Measurements from ENCODE around the gene PRSS57. TPM values are rescaled to one million over a fixed set of nuclear protein-coding genes. Genes with fewer than 3 reads are reported as not detected.
"Not testable (repeated sequence)": the region's sequence is repeated elsewhere in the genome, so short reads cannot be mapped to it uniquely, and the experiment has no call there.

The PRSS57 gene
- total RNA-seq, 1 experiment from 2014 or later = not detected

DNA sequence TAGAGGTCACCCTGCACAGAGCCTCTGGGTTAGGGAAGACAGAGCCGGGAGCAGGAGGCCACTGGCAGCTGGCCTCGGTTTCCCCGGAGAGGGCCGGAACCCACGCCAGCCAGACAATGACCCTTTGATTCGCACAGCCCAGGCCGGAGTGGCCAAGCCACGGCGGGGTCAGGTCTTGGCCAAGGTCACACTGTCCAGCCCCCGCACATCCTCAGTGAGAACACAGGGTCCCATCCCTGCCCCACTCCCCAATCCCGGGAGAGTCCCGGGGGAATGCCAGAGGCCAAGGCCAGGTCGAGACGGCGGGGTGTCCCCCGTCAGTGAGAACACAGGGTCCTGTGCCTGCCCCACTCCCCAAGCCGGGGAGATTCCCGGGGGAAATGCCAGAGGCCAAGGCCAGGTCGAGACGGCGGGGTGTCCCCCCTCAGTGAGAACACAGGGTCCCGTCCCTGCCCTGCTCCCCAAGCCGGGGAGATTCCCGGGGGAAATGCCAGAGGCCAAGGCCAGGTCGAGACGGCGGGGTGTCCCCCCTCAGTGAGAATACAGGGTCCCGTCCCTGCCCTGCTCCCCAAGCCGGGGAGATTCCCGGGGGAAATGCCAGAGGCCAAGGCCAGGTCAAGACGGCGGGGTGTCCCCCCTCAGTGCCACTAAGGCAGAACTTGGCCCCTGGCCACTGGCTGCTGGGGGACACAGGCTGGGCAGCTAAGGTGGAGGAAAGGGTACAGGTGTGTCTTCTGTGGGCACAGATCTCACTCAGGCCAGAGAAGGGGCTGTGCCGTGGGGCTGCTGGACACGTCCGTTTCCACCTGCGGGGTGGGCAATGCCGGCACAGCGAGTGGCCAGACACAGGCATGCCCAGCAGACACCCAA lies 20.7 kb downstream of the PRSS57 start:
- no peak for DNase-seq (ENCODE audit: low spot score)

DNA sequence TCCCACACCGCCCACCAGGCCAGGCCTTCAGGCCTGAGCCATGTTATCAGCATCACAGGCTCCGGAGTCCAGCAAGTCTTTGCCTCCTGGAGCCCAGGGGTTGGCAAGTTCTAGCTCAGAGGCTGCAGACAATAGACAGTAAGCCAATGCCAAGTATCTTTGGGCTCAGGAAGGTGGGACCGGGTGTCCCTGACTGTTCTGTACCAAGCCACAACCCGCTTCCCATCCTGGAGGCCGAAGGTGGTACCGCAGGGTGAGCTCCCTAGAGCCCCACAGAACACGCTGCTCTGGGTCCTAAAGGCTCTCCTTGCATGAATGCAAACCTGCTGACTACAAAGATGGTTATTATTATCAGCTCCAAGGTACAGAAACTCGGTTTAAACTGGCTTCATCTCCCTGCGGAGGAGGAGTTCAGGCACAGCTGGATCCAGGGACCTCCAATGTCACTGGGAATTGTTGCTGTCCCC lies 24.6 kb downstream of the PRSS57 start:
- DNase-seq (ENCODE audit: low spot score) = no peak

DNA sequence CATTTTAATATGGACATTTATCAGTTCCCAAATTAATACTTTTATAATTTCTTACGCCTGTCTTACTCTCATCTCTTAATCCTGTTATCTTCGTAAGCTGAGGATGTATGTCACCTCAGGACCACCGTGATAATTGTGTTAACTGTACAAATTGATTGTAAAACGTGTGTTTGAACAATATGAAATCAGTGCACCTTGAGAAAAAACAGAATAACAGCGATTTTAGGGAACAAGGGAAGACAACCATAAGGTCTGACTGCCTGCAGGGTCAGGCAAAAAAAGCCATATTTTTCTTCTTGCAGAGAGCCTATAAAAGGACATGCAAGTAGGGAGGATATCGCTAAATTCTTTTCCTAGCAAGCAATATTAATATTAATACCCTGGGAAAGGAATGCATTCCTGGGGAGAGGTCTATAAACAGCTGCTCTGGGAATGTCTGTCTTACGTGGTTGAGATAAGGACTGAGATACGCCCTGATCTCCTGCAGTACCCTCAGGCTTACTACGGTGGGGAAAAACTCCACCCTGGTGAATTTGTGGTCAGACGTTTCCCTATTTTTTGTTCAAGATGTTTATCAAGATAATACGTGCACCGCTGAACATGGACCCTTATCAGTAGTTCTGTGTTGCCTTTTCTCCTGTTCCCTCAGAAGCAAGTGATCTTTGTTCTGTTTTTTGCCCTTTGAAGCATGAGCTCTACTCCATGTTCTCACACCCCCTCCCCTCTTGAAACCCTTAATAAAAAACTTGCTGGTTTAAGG lies 26.4 kb downstream of the PRSS57 start:
- DNase-seq (ENCODE audit: low spot score) = not testable (repeated sequence)

DNA sequence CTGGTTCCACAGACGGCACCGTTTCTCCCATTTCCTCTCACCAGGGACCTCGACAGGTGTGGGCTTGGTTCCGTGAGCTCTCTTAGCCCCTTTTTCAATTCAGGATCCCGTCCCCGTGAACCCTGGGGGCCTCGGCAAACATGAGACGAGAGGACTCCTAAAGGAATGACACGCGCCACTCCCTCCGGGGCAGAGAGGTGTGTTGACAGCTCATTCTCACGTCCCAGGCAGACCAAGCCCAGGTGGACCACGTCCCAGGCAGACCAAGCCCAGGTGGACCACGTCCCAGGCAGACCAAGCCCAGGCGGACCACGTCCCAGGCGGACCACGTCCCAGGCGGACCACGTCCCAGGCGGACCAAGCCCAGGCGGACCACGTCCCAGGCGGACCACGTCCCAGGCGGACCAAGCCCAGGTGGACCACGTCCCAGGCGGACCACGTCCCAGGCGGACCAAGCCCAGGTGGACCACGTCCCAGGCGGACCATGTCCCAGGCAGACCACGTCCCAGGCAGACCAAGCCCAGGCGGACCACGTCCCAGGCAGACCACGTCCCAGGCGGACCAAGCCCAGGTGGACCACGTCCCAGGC lies 28.2 kb downstream of the PRSS57 start:
- not testable (repeated sequence) for DNase-seq (ENCODE audit: low spot score)

DNA sequence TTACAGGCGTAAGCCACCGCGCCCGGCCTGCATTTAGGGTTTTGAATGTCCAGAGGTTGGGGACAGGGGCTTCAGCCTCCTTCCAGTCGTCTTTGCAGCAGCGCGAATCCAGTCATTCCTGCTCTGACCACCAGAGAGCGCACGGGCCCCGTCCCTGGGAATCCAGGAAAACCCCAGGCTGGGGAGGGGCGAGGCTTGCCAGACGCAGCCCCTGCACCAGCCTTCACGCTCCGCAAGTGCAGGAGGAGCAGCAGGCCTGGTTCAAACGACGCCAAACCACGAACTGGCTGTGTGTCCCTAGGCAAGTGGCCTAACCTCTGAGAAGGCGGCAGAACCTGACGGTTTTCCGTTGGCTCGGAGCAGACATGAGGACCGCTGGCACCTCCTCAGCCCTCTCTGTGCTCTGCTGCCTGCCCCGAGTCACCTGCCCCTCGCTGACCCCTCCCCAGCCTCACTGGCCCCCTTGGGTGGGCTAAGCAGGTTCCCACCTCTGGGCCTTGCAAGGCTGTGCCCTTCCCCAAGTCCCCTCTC lies 30.3 kb downstream of the PRSS57 start:
- peak; percentile 61 for DNase-seq (ENCODE audit: low spot score)

DNA sequence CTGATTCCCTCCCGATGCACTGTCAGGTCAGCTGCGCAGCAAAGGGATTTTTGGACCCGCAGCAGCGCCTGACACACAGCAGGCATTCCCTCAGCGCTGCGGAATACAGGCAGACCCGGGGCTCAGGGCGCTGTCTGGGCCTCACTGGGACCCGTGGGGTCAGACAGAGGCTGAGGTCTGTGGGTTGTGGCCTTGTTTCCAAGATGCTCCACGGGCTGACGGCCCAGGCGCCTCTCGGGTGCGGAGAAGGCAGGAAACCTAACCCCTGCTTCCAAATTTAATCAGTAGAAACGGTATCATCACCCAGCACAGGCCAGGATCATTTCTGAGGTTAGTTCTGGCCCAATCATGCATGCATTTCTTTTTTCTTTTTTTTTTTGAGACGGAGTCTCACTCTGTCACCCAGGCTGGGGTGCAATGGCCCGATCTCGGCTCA lies 31.6 kb downstream of the PRSS57 start:
- no peak for DNase-seq (ENCODE audit: low spot score)

DNA sequence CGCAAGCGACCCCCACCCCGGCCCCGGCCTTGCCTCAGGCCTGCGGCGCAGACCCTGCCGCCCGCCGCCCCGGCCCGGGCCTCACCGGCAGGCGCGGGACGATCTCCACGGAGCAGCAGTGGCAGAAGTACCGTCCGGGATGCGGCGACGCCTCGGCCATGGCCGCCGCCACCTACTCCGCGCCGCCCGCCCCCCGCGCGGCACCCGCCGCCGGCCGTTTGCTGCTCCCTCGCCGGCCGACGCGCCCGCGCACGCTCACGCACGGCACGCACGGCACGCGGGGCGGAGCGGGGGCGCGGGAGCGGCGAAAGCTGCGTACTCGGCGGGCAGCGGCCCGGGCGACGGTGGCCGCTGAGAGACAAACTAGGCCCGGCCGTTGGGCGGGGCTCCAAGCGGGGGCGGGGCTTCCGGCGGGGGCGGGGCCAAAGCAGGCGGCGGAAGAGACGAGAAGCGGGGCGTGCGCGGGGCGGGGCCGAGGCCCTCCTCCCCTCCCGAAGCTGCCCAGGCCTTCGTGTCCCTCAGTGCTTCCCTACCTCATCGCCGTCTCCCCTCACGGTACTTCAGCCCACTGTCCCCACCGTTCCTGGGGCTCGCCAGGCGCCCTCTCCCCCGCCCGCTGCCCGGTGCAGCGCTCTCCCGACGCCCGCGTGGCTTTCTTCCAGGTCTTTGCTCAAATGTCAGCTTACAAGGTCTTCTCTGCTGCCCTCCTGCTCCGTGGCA lies 32.1 kb downstream of the PRSS57 start, which contains the start of gene RNF126:
TSS of gene RNF126 (minus strand) at position 253 of the 720 bp plus-strand sequence. CDS start at position 160, 93 bp downstream.
- DNase-seq (ENCODE audit: low spot score) = peak; percentile 76

DNA sequence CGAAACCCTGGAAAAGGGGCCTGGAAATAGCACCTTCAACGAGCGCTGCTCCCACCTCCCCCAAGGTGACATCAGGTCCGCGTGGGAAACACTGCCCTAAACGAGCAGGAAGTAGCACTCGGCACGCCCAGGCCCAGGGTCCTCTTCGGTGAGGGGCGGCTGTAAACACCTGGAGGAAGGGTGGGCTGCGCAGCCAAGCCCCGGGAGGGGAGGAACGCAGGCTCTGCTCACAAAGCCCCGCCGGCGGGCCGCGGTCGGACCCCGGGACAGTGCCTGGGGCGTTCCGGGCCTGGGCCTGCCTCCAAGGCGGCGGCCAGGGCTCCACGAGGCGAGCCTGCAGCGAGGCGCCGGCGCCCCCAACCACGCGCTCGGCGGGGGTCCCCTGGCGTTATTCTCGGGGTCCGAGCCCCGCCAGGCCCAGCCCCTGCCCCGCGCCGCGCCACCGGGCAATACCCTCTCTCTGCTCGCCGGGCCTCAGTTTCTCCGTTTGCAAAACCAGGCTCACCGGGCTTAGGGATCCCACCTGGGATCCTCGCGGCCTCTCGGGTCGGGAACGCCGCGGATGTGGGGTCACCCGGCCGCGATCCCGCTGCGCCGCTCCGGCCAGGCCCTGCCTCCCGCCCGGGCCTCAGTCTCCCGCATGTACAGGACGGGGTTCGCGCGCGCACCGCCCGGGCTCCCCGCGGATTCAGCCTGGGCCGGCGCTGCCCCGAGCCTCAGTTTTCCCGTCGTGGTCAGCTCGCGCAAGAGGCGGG lies 32.9 kb downstream of the PRSS57 start:
- no peak for DNase-seq (ENCODE audit: low spot score)

DNA sequence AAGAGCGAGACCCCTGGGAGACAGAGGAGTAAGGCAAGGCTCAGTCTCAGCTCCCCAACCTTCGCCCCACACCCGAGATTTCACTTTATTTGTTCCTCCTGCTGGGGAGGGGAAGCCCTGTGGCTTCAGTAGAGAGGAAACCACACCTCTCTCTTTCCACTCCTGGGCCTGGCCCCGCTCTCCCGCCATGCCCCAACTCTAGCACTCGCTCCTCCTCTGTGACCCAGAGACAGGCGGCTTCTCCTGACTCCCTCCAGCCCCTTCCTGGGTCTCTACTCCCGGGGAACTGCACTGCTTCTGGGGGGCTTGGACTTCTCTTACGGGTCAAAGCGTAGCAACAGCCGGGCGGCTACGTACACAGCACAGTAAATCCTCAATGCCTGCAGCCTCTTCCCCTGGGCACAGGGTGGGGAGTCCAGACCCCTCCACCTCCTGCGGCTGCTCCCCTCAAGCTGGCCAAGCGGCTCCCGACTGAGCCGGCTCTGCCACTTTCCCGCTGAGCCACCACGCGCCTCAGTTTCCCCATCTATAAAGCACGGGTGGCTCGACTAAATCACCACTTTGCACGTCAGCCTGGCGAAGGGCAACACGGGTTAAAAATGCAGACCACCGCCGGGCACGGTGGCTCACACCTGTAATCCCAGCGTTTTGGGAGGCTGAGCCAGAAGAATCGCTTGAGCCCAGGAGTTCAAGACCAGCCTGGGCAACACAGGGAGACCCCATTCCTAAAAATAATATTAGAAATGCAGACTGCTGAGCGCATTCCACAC lies 33.6 kb downstream of the PRSS57 start:
- DNase-seq (ENCODE audit: low spot score) = no peak

DNA sequence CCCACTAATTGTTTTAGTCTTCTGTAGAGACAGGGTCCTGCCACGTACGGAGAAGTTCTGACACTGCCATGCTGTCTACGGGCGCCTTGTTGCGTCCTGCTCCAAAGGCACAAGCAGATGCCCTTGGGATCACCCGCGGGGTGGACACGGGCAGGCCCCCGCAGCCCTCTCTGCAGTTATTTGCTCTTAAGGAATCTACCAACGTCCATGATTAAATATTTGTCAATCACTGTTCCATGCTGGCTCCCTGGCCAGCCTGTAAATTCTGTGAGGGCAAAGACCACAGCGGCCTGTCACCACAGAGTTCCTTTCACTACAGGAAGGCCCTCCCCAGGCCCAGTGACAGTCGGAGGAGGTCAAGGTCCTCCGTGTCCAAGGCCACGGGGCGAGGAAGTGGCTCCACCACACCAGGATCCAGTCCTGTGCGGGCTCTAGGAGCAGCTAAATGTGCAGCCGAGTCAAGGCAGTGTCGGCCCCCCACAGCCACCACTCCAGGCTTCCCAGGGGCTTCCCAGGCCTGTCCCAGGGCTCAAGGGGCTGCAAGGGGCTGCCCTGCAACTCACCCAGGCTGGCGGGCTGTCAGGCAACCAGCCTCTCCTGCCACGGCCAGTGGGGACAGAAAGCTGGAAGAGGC lies 34.3 kb downstream of the PRSS57 start:
- DNase-seq (ENCODE audit: low spot score) = no peak

DNA sequence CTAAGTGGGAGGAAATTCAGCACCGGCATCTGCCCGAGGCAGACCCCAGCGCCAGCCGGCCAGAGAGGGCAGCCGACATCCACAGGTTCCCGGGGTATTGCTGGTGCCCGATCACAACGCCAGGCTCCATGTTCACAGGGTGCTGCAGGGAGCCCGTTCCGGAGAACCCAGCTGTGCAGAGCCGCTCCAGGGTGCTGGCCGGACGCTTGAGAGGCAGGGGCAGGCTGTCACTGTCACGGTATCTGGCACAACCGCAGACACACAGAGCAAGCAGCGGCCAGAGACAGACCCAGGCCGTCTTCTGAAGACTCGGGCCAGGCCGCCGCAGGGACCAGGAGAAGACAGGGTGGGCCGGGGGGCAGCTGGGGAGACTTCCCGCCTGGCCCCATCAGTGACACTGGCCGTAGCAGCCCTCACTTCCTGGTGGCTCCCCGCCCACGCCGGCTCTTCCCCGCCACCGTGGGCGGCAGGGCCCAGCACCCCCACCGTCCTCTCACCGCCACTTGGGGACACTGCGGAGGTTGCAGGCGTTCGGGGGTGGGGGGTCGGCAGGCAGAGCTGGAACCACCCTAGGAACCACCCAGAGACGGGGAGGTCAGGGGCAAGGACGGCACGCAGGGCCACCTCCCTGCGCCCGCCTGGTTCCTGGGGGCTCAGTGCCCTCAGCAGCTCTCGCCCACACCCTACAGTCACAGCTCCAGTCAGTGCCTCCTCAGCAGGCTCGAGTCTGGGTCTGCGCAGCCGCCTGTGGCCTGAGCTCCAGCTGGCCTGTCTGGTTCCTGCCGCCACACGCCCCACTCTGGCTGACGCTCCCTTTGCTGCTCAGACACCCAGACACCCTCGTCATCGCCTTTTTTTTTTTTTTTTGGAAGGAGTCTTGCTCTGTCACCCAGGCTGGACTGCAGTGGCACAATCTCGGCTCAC lies 36.1 kb downstream of the PRSS57 start:
- no peak for DNase-seq (ENCODE audit: low spot score)

DNA sequence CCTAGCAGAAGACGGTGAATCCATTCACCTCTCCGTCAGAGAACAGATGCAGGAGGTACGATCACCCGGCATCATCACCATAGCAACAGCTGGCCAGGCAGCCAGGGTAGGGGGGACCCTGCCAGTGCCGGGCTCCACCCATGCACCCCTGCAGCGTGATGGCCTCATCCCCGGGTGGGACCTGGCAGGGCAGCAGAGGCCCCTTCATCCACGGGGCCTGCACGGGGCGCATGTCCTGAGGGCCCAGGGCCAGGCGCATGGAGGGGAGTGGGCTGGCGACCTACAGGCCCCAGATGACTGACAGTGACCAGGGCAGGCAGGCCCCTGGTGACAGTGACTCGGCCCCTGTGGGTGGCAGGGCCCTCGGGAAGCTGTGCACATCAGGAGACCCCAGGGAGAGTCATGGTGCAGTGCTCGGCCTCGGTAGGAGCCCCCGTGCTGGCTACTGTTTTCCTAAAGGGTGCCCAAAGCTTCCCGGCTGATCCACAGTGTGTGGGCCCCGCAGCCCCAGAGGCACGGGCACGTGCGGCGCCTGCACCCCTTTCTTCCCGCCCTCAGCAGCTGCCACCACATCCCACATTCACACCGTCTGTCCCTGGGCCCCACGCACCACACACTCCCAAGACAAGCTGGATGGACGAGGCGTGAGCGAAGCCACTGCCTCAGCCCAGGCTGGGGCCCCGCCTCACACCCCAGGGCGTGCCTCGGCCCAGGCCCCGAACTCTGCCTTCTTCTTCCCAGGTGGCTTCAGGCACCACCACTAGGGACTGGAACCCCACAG lies 37.0 kb downstream of the PRSS57 start:
- no peak for DNase-seq (ENCODE audit: low spot score)

DNA sequence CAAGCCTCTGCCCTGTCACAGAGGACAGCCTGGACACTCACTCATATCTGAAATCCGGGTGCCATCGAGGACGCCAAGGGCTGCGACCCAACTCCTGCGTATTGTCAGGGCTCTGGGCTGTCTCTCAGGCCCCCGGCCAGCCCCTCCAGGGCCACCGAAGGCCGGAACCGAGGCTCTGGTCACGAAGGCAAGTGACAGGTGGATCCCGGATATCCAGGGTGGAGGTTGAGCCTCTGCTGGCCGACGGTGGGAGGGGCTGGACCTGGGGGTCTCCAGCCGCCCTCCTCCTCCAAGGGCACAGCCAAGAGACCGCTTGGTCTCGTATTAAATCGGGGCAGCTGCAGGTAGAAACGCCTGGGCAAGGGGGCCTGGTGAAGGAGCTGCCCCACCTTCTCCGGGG lies 37.6 kb downstream of the PRSS57 start:
- no peak for DNase-seq (ENCODE audit: low spot score)

DNA sequence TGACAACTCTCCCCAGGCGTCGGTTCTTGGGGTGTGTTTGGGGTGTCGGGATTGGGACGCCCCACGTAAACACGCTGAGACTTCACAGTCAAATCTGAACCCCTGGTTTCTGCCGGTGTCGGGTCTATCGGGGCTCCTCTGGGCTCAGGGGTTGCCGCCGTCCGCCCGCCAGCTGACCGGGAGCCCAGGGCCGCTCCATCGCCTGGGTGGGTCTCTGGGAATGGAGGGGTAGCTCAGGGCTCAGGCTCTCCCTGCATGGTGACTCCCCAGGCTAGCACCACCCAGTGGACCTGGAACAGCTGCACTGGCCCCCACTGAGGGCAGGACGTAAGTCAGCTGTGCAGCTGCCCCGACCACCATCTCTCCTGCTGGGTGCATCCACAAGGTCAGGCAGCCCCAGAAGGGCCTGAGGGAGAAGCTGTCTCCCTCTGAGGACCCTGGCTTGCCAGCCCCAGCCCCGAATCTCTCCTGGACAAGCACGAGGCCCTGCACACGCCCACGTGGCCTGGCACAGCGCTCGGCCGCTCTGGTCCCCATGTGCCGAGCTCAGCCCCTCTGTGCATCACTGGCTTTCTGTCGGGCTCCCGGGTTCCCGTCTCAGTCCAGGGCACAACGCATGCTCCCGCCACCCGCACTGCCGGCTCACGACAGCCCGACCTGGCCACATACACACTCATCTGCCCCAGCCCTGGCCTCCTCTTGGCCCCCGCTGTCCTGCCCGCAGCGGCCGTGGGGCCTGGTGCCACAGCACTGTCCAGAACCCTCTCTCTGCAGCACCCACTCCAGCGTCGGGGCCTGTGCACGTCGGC lies 38.3 kb downstream of the PRSS57 start:
- DNase-seq (ENCODE audit: low spot score) = no peak

DNA sequence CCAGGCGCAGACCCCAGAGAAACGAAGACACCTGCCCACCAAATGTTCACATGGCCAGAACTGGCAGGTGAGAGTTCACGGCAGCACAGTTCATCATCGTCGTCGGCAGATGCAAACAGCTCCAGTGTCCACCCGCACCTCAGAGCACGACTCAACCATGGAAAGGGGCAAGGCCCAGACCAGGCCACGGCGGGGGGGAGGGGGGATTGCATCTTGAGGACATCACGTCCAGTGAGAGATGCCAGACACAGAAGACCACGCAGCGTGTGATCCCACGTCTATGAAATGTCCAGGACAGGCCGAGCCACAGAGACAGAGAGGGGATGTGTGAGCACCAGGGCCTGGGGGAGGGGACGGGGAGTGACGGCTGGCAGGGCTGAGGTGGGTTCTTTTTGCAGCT lies 39.6 kb downstream of the PRSS57 start:
- no peak for DNase-seq (ENCODE audit: low spot score)

DNA sequence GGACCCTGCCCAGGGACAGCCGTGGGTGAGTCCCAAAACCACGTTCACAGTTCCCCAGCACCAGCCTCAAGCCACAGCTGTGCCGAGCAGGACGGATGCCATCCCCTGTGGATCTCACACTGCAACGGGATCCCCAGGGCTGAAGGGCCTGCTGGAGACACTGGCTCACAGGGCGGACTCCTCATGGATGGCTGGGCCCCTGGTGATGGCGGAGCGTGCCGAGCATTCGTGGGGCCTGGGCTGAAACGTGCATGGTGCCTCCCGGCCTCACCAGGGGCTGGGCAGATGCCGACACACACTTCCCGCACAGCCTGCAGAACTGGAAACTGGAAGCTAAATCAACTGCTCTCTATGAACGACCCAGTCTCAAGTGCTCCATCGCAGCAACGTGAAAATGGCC lies 41.8 kb downstream of the PRSS57 start:
- DNase-seq (ENCODE audit: low spot score) = no peak

Data from H4 (cell line).